Medulla oblongata (tissue), 1 donor: ENCODE results near the gene HOXC9.
"Not testable (repeated sequence)": the region's sequence is repeated elsewhere in the genome, so short reads cannot be mapped to it uniquely, and the experiment has no call there.

ENCODE experiments used
- DNase-seq: peaks from one replicate; pipeline ENCODE4 v3.0.0-alpha.2; 2015; ENCODE audit errors: extremely low spot score

The HOXC9 gene

GRCh38 chr12:54040148-54040494 lies 40.2 kb downstream of the HOXC9 start:
- no peak for DNase-seq

- no peak for DNase-seq
Observed at GRCh38 chr12:54040648-54041047, 40.7 kb downstream of the HOXC9 start.

GRCh38 chr12:54041097-54041690 lies 41.2 kb downstream of the HOXC9 start:
- DNase-seq: no peak

DNA sequence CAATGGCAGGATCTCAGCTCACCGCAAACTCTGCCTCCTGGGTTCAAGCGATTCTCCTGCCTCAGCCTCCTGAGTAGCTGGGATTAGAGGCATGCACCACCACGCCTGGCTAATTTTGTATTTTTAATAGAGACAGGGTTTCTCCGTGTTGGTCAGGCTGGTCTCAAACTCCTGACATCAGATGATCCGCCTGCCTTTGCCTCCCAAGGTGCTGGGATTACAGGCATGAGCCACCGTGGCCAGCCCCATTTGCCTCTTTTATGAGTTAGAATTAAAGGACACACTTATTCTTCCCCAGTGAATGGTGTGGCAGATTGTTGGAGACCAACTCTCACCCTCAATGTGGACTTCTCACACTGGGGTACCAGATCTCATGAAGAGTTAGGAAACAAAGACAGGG lies 42.1 kb downstream of the HOXC9 start:
- DNase-seq: not testable (repeated sequence)

GRCh38 chr12:54042970-54043853 lies 43.3 kb downstream of the HOXC9 start:
- no peak for DNase-seq

GRCh38 chr12:54044425-54045103 lies 44.6 kb downstream of the HOXC9 start:
- DNase-seq: no peak

DNA sequence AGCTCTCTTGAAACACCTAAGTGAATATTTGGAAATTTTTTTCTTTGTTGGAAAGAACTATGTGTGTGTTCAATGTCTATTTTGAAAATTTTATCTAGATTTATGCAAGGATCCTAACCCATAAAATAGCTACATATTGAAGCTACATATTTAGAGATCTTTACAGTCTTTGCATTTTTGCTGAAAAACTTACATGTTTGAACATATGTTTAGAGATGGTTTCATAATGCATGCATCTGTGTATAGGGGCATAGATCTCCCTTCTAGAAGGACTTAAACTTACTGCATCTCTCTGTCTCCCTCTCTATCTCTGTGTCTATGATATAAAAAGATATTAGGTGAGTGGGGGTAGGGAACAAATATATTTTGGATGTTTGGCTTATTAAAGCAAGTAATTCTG lies 45.4 kb downstream of the HOXC9 start:
- no peak for DNase-seq

DNA sequence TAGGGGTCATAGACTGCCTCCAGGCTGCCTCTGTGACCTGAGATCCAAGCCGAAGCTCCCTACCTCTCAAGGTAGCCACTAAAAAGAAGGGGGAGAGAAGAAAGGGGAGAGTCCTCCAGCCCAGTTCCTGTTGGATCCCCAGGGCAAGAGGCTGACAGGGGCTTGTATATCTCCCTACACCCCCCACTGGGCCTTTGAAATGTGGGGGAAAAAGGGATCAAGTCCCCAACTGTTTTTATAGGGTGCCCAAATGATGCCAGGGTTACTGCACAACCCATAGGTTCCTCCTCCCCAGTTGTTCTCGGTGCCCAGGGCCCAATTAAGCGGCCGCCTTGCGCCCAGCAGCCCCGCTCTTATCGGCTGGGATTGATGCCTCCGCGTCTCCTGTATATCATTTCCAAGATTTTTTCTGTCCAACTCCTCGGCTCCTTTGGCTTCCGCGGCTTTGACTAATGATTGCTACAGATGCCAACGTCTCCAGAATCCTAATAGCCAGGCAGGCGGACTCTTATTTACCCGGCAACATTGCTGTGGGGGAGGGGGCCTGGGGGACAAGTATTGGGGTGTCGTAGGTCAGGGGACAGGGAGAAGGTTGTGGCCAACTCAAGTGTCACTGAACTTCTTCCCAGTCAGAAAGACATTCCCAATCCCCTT lies 46.0 kb downstream of the HOXC9 start:
- no peak for DNase-seq

- no peak for DNase-seq
Observed at GRCh38 chr12:54046809-54047159, 46.8 kb downstream of the HOXC9 start.

DNA sequence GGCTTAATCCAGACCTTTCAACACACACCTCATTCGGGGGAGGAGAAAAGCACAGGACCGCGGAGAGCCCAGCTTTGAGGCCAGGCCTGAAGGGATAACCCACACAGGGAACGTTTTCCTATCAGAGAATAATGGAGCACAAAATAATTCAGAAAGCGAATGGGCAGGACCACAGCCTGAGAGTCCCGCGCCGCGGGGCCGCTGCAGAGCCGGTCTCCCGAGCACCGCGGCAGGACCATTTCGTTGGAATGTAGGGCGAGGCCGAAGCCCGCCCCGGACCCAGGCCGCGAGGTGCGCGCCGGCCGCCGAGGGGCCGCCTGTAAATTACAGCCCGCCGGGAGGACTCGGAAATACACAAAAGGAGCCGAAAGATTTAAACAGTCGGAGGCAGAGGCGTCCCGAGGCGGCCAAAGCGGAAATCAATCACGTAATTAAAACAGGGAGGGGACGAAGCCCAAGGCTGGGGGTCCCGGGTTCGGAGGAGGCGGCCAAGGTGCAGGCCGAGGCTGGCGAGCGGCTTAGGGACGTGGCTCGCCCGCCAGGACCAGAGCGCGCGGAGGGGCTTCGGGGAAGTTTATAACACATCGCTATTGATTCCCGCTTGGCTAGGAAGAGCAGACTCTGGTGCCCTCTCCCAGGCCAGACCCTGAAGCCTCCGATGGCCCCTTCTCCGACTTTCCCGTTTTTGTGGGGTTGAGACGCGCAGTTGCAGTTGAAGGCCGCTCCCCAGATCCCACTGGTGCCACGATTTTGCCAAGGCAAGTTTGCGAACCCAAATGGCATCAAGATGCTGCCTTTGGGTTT lies 47.4 kb downstream of the HOXC9 start:
- no peak for DNase-seq

DNA sequence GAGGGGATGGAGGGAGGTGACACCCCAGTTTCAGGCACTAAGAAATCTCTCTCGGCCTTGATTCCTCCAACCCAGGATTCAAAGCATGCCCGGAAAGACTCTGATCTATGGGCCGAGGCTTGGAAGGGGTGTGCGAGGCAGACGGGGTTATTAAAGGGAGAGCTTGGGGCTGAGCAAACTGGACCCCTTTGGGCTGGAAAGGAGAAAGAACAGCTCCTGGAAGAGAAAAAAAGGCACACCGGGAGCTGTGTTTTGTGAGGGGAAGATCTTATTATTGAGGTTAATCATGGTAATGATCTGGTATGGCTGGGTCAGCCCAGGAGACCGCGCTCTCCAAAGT lies 48.0 kb downstream of the HOXC9 start:
- no peak for DNase-seq

DNA sequence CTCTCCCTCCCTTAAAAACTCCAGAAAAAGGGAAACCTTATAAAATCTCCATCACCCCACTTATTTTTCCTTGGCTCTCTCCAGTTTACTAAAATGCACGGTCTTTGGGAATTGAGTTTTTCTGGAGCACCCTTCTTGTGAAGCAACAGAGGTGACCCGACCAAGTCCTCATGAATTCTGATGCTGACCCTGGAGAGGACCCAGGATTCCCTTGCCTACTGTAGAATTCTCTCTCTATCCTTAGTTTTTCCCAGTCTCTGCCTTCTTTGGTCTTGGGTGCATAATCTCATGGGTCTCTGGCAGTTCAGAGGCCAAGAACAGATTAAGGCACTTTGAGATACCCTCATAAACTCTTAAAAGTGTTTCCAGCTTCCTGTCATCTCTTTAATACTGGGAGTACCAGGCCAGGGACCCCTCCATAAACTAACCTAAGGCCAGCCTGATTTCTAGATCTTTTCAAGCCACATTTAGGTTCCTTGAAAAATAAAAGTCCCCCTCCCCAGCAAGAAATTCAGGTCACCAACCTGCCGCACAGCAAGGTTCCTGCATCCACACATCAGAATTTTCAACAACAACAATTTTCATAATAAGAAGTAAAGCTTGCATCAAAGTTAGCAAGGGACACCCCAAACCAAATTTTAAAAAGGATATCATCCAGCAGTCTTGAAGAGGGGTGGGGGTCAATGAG lies 48.6 kb downstream of the HOXC9 start:
- no peak for DNase-seq

- no peak for DNase-seq
Observed at GRCh38 chr12:54049108-54049507, 49.1 kb downstream of the HOXC9 start.

DNA sequence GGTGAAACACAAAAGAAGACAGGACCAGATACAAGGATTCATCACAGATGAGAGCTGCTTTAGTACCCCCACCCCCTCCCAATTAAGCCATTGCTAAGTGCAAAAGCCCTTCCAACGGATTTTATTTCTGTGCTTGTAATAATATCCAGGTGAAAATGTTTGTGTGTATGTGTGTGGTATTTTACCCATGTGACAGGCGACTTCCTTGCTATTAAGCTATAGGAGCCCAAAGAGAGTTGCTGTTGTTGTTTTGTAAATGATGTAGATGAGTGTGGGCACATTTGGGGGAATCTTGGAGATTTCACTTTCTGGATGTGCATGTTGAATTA lies 50.5 kb downstream of the HOXC9 start:
- DNase-seq: no peak

DNA sequence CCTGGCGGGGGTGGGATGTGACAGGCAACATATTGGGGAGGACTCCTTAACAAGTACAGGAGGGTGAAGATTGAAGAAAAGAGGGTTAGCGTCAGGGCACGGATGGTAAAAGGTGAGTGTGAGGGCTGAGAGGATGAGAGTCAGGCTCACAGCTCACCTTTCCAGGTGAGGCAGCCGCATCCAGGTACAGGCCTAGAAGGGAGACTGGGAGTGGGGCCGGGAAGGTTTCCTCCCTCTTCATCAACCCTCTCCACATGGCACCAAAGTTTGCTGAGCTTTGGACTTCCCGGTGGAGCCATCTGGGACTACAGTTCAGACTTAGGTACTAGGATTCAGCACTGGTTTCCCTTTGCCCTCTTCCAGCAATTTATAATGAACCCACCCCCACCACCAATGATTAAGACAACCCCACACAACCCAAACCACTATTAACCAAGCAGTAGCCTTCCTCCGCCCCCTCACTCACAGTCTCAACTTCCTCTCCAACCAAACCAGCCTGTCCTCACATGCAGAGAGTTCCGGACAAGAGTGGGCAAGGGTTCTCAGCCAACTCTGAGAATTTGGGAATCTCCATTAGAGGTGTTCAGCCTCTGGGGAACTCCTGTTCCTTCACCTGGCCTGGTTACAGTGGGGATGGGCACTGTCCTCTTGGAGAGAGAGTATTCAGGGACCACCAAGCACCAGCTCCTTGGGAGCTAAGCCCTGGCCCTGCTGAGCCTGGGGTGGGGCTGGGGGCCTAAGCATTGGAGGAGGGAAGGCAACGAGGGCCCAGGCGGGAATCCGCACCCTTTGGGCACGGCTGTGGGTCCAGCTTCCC lies 51.3 kb downstream of the HOXC9 start:
- no peak for DNase-seq

GRCh38 chr12:54051874-54052437 lies 52.0 kb downstream of the HOXC9 start:
- no peak for DNase-seq

GRCh38 chr12:54052438-54053002 lies 52.6 kb downstream of the HOXC9 start:
- DNase-seq: no peak
